DOHH2 (cell line): ENCODE measurements around the gene RRM2.
A peak's percentile ranks its signal among the peaks of the same experiment; 100 is the strongest.

ENCODE experiments used
- H3F3A ChIP-seq: fragments of 200-600 bp; sonication (generic), shearing (Covaris generic); 2 replicates; pipeline ENCODE4 v1.6.0; 2016; ENCODE audit warnings: antibody characterized with exemption, mild to moderate bottlenecking; ENCODE audit not compliant: control insufficient read depth, insufficient read depth
- H3K27ac ChIP-seq: fragments of 200-600 bp; sonication (generic); 2 replicates; pipeline ENCODE4 v1.5.1; 2014; ENCODE audit warnings: low read depth, mild to moderate bottlenecking, low read length, moderate library complexity
- H3K27me3 ChIP-seq: fragments of 200-600 bp; sonication (generic); 2 replicates; pipeline ENCODE4 v1.6.1; 2014; ENCODE audit warnings: mild to moderate bottlenecking, low read length, mixed read lengths; ENCODE audit not compliant: control insufficient read depth
- H3K36me3 ChIP-seq: fragments of 200-600 bp; sonication (generic); 2 replicates; pipeline ENCODE4 v1.6.1; 2014; ENCODE audit warnings: mild to moderate bottlenecking, low read length, moderate library complexity, mixed read lengths; ENCODE audit not compliant: control insufficient read depth
- H3K4me1 ChIP-seq: fragments of 200-600 bp; sonication (generic); 2 replicates; pipeline ENCODE4 v1.6.1; 2014; ENCODE audit warnings: mild to moderate bottlenecking, low read length, mixed read lengths; ENCODE audit not compliant: control insufficient read depth
- H3K4me2 ChIP-seq: fragments of 200-600 bp; sonication (generic); 2 replicates; pipeline ENCODE4 v1.6.0; 2014; ENCODE audit warnings: mild to moderate bottlenecking, low read length, moderate library complexity
- H3K4me3 ChIP-seq: fragments of 200-600 bp; sonication (generic); 2 replicates; pipeline ENCODE4 v1.5.1; 2014; ENCODE audit warnings: mild to moderate bottlenecking, low read length, mixed read lengths
- H3K79me2 ChIP-seq: fragments of 200-600 bp; sonication (generic); 2 replicates; pipeline ENCODE4 v1.6.1; 2014; ENCODE audit warnings: mild to moderate bottlenecking, low read length, mixed read lengths; ENCODE audit not compliant: control insufficient read depth
- H3K9me2 ChIP-seq: fragments of 200-600 bp; sonication (generic); replicated peaks from 2 replicates; pipeline ENCODE4 v1.6.1; 2014; ENCODE audit warnings: mild to moderate bottlenecking, low read length, mixed read lengths; ENCODE audit not compliant: control insufficient read depth
- H3K9me3 ChIP-seq: fragments of 200-600 bp; sonication (generic); 2 replicates; pipeline ENCODE4 v1.6.1; 2014; ENCODE audit warnings: antibody characterized with exemption, low read length, mixed read lengths; ENCODE audit not compliant: control insufficient read depth, insufficient read depth
- H4K20me1 ChIP-seq: fragments of 200-600 bp; sonication (generic); 2 replicates; pipeline ENCODE4 v1.6.0; 2014; ENCODE audit warnings: low read depth, mild to moderate bottlenecking, antibody characterized with exemption, low read length, moderate library complexity; ENCODE audit not compliant: control insufficient read depth, insufficient read depth
- EZH2phosphoT487 ChIP-seq: fragments of 200-600 bp; sonication (generic); IDR thresholded peaks from 2 replicates; pipeline ENCODE4 v1.6.1; 2017; ENCODE audit warnings: borderline replicate concordance, mild to moderate bottlenecking, antibody characterized with exemption, low read length, moderate library complexity, mixed read lengths
- TF ChIP-seq, protein P1 (sequence below): fragments of 200-600 bp; sonication (generic); IDR thresholded peaks from one replicate; pipeline ENCODE4 v1.5.1; 2014; ENCODE audit warnings: antibody characterized with exemption, mild to moderate bottlenecking, low read depth, low read length; ENCODE audit not compliant: poor library complexity, severe bottlenecking

Gene RRM2

GRCh38 chr2:10122500-10123280, at the start of gene RRM2:
Gene RRM2 (plus strand): TSS chr2:10122739. CDS start chr2:10122799, 60 bp downstream.
- peak within 1 kb of the TSS; percentile 81 for H3K4me2 ChIP-seq
- H3K79me2 ChIP-seq: peaks cover 97% of the 10 kb centered on the region
- H3F3A ChIP-seq: peaks cover 40% of the 10 kb centered on the region
- H3K4me1 ChIP-seq: peaks cover 54% of the 10 kb centered on the region
- H3K27ac ChIP-seq: peak within 1 kb of the TSS; percentile 92
- no peaks in the 10 kb centered on the region for H3K9me3 ChIP-seq
- peaks cover 69% of the 10 kb centered on the region for H3K36me3 ChIP-seq
- no peaks in the 10 kb centered on the region for H3K27me3 ChIP-seq
- TF ChIP-seq, protein P1, sequence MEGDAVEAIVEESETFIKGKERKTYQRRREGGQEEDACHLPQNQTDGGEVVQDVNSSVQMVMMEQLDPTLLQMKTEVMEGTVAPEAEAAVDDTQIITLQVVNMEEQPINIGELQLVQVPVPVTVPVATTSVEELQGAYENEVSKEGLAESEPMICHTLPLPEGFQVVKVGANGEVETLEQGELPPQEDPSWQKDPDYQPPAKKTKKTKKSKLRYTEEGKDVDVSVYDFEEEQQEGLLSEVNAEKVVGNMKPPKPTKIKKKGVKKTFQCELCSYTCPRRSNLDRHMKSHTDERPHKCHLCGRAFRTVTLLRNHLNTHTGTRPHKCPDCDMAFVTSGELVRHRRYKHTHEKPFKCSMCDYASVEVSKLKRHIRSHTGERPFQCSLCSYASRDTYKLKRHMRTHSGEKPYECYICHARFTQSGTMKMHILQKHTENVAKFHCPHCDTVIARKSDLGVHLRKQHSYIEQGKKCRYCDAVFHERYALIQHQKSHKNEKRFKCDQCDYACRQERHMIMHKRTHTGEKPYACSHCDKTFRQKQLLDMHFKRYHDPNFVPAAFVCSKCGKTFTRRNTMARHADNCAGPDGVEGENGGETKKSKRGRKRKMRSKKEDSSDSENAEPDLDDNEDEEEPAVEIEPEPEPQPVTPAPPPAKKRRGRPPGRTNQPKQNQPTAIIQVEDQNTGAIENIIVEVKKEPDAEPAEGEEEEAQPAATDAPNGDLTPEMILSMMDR: no peak
- no peak for TF ChIP-seq EZH2phosphoT487
- peaks cover 34% of the 10 kb centered on the region for H4K20me1 ChIP-seq
- H3K9me2 ChIP-seq: no peaks in the 10 kb centered on the region
- peak within 1 kb of the TSS; percentile 92 for H3K4me3 ChIP-seq

GRCh38 chr2:10073706-10074105, 48.8 kb upstream of the RRM2 start:
- no peaks in the 10 kb centered on the region for H4K20me1 ChIP-seq
- TF ChIP-seq, protein P1: no peak
- no peak for TF ChIP-seq EZH2phosphoT487
- no peak overlapping the region for H3K27ac ChIP-seq
- H3K79me2 ChIP-seq: no peaks in the 10 kb centered on the region
- H3K4me3 ChIP-seq: no peak overlapping the region
- peaks cover 20% of the 10 kb centered on the region for H3K4me1 ChIP-seq
- H3K36me3 ChIP-seq: no peaks in the 10 kb centered on the region
- no peaks in the 10 kb centered on the region for H3F3A ChIP-seq
- no peak overlapping the region for H3K4me2 ChIP-seq
- H3K27me3 ChIP-seq: peaks cover 16% of the 10 kb centered on the region
- H3K9me2 ChIP-seq: no peaks in the 10 kb centered on the region
- H3K9me3 ChIP-seq: no peaks in the 10 kb centered on the region

GRCh38 chr2:10075101-10075500, 47.4 kb upstream of the RRM2 start:
- no peak for TF ChIP-seq EZH2phosphoT487
- TF ChIP-seq, protein P1: no peak
- Histone ChIP-seq H3K27ac (no peak overlapping the region), H3K4me1 (peaks cover 29% of the 10 kb centered on the region), H3K4me2 (no peak overlapping the region), H3K4me3 (no peak overlapping the region), H4K20me1 (no peaks in the 10 kb centered on the region), H3K27me3 (peaks cover 24% of the 10 kb centered on the region), H3K79me2 (no peaks in the 10 kb centered on the region), H3F3A (no peaks in the 10 kb centered on the region), H3K36me3 (no peaks in the 10 kb centered on the region), H3K9me3 (no peaks in the 10 kb centered on the region), H3K9me2 (no peaks in the 10 kb centered on the region)
